Measurements from ENCODE around the gene VAMP5. TPM values are rescaled to one million over a fixed set of nuclear protein-coding genes. Genes with fewer than 3 reads are reported as not detected.
A peak's percentile ranks its signal among the peaks of the same experiment; 100 is the strongest.
"Not testable (repeated sequence)": the region's sequence is repeated elsewhere in the genome, so short reads cannot be mapped to it uniquely, and the experiment has no call there.

VAMP5 gene
- total RNA-seq, 1 experiment from 2014 or later: 0.59 TPM

DNA sequence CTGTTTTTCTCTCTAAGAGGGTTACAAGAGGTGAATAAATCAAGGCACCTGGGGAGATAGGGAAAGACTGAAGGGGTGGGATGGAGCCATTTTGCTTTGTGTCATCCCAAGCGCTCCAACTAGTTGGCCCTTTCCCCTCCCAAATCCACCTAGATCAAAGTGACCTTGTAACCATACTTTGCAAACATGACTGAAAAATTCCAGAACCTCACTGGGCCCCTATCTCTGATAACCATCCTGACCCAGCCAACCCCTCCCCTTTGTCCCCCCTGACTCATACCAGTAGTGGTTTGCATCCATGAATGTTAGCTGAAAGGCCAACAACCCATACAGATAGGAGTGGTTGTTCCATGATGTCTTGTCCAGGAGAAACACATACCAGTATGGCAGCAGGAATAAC lies 26.1 kb upstream of the VAMP5 start:
- no peak overlapping the region; a peak in 1 of 7 replicates for H3K27ac Mint-ChIP-seq
- Histone ChIP-seq H2BK15ac (ENCODE audit: low read depth, low read length) (no peak overlapping the region), H4K91ac (ENCODE audit: insufficient read length, low read depth, low read length) (no peak overlapping the region), H3K79me1 (ENCODE audit: insufficient read depth, low read depth, low read length, poor library complexity, severe bottlenecking) (no peaks in the 10 kb centered on the region), H3K4ac (ENCODE audit: low read depth, low read length) (no peak overlapping the region), H4K5ac (ENCODE audit: insufficient read length, low read depth, low read length) (no peak overlapping the region), H4K20me1 (ENCODE audit: control insufficient read depth, insufficient read depth, insufficient read length) (no peaks in the 10 kb centered on the region), H2BK120ac (ENCODE audit: low read depth, low read length, poor library complexity, severe bottlenecking) (no peak overlapping the region), H3K27me3 (ENCODE audit: insufficient read depth, low read length) (no peaks in the 10 kb centered on the region), H3K23me2 (ENCODE audit: insufficient read length, low read depth, low read length, poor library complexity, severe bottlenecking) (no peaks in the 10 kb centered on the region), H3K56ac (ENCODE audit: insufficient read length, low read depth, low read length) (no peak overlapping the region), H3K23ac (ENCODE audit: insufficient read length, low read depth, low read length) (no peak overlapping the region), H3K9me3 (ENCODE audit: control insufficient read depth, low read depth, low read length) (no peaks in the 10 kb centered on the region), H4K8ac (replicated peaks; ENCODE audit: insufficient read length, low read depth, low read length) (no peak overlapping the region), H2AFZ (ENCODE audit: low read length) (no peak overlapping the region), H3K4me2 (ENCODE audit: insufficient read depth, insufficient read length, low read length) (no peak overlapping the region), H3K27ac (ENCODE audit: insufficient read length, low read depth, low read length) (no peak overlapping the region), H2BK20ac (ENCODE audit: low read depth, low read length, poor library complexity, severe bottlenecking) (no peak overlapping the region), H3K14ac (ENCODE audit: insufficient read depth, low read length) (no peak overlapping the region), H2BK5ac (ENCODE audit: insufficient read length, low read length) (no peak overlapping the region), H3K18ac (ENCODE audit: insufficient read length, low read depth, low read length) (no peak overlapping the region), H2BK12ac (ENCODE audit: insufficient read length, low read depth, low read length) (no peak overlapping the region), H3K79me2 (ENCODE audit: insufficient read depth, low read length) (peaks cover 5% of the 10 kb centered on the region; the same call in 1 of the 2 replicates), H3K9ac (ENCODE audit: extremely low read depth, insufficient read length, low read length) (no peak overlapping the region), H3T11ph (ENCODE audit: low read length) (no peak overlapping the region), H3K4me1 (ENCODE audit: insufficient read depth, low read length) (no peaks in the 10 kb centered on the region), H2AK5ac (ENCODE audit: insufficient read length, low read length) (no peak overlapping the region)
- peaks cover 15 to 34% (median 33%) of the 10 kb centered on the region in 3 experiments for H3K36me3 Mint-ChIP-seq (ENCODE audit: insufficient read depth in 1 of 3, low read depth in 3 of 3)
- no peak overlapping the region for H3K4me3 Mint-ChIP-seq
- H3K4me1 Mint-ChIP-seq: peaks cover 12 to 13% of the 10 kb centered on the region in 2 experiments; a peak in 3 of 4 replicates
- no peaks in the 10 kb centered on the region for H3K9me3 Mint-ChIP-seq
- H3K27me3 Mint-ChIP-seq (ENCODE audit: low read depth): peaks cover 2% of the 10 kb centered on the region; the same call in 1 of the 2 replicates
- no peak for TF ChIP-seq CTCF (conservative IDR thresholded peaks at IDR 0.05)
- WGBS (ENCODE audit: extremely low coverage, insufficient read length, low lambda C conversion rate): no CpG with 5 or more reads among the region's 1 CpG
- DNase-seq: no peak

GRCh38 chr2:85560403-85560726 lies 23.9 kb upstream of the VAMP5 start:
- H4K20me1 ChIP-seq (ENCODE audit: control insufficient read depth, insufficient read depth, insufficient read length); H2BK15ac ChIP-seq (ENCODE audit: low read depth, low read length); H3K18ac ChIP-seq (ENCODE audit: insufficient read length, low read depth, low read length); H3K9me3 Mint-ChIP-seq; H3K27me3 ChIP-seq (ENCODE audit: insufficient read depth, low read length); H2BK20ac ChIP-seq (ENCODE audit: low read depth, low read length, poor library complexity, severe bottlenecking); H2BK5ac ChIP-seq (ENCODE audit: insufficient read length, low read length); H2BK120ac ChIP-seq (ENCODE audit: low read depth, low read length, poor library complexity, severe bottlenecking); H2AFZ ChIP-seq (ENCODE audit: low read length); H3K79me1 ChIP-seq (ENCODE audit: insufficient read depth, low read depth, low read length, poor library complexity, severe bottlenecking); H3K4me1 ChIP-seq (ENCODE audit: insufficient read depth, low read length); H3K79me2 ChIP-seq (ENCODE audit: insufficient read depth, low read length); H2AK5ac ChIP-seq (ENCODE audit: insufficient read length, low read length); H3K14ac ChIP-seq (ENCODE audit: insufficient read depth, low read length); H3K23me2 ChIP-seq (ENCODE audit: insufficient read length, low read depth, low read length, poor library complexity, severe bottlenecking); H4K5ac ChIP-seq (ENCODE audit: insufficient read length, low read depth, low read length); DNase-seq; H3K56ac ChIP-seq (ENCODE audit: insufficient read length, low read depth, low read length); H3K23ac ChIP-seq (ENCODE audit: insufficient read length, low read depth, low read length); H2BK12ac ChIP-seq (ENCODE audit: insufficient read length, low read depth, low read length); H3K4ac ChIP-seq (ENCODE audit: low read depth, low read length); H3T11ph ChIP-seq (ENCODE audit: low read length); H3K9ac ChIP-seq (ENCODE audit: extremely low read depth, insufficient read length, low read length); H4K91ac ChIP-seq (ENCODE audit: insufficient read length, low read depth, low read length); H4K8ac ChIP-seq (replicated peaks; ENCODE audit: insufficient read length, low read depth, low read length); H3K9me3 ChIP-seq (ENCODE audit: control insufficient read depth, low read depth, low read length); H3K27ac ChIP-seq (ENCODE audit: insufficient read length, low read depth, low read length): not testable (repeated sequence)
- peak overlapping the region; percentile 22 for H3K4me2 ChIP-seq (ENCODE audit: insufficient read depth, insufficient read length, low read length)
- peaks cover 12 to 13% of the 10 kb centered on the region in 2 experiments; a peak in 3 of 4 replicates for H3K4me1 Mint-ChIP-seq
- WGBS (ENCODE audit: extremely low coverage, insufficient read length, low lambda C conversion rate): no CpG with 5 or more reads among the region's 12 CpGs
- H3K4me3 Mint-ChIP-seq: peak overlapping the region; percentile 91 to 97
- H3K27me3 Mint-ChIP-seq (ENCODE audit: low read depth): peaks cover 11% of the 10 kb centered on the region
- H3K36me3 Mint-ChIP-seq (ENCODE audit: insufficient read depth in 1 of 3, low read depth in 3 of 3): peaks cover 7 to 15% (median 15%) of the 10 kb centered on the region in 3 experiments
- H3K27ac Mint-ChIP-seq: peak overlapping the region in 1 of 3 experiments; percentile 96; a peak in 1 of 7 replicates

All from H9 (cell line).